Astrocyte of the spinal cord (primary cell): Measurements from ENCODE around the gene SMARCC1.

Experiments
- DNase-seq: peaks from one replicate; pipeline ENCODE4 v3.0.0; 2011; ENCODE audit warnings: low read depth, low spot score
- H3K4me3 ChIP-seq: 2 replicates; pipeline ENCODE4 v1.5.1; 2011; ENCODE audit warnings: low read depth, mild to moderate bottlenecking, low read length, moderate library complexity
- in situ Hi-C: cut with HindIII; loops from 2 replicates; pipeline ENCODE4 v1.10.0; 2017; ENCODE audit warnings: low sequenced_read_pairs
- TF ChIP-seq, protein P1 (sequence below): IDR thresholded peaks from 2 replicates; pipeline ENCODE4 v1.5.1; 2012; ENCODE audit warnings: low read depth, mild to moderate bottlenecking, low read length, inconsistent platforms

Gene SMARCC1

DNA sequence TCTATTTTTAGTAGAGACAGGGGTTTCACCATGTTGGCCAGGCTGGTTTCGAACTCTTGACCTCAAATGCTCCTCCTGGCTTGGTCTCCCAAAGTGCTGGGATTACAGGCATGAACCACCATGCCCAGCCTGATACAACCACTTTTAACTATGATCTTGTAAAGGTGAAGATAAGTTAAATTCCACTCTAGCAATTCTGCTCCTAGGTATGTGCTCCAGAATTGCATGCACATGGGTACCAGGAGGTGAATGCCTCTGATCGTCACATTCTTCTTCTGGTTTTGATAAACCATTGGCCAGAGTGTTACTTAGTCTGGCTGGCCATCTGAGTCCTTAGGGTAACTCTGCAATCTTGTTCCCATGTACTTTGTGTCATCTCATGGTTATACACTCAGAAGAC lies 225.3 kb downstream of the SMARCC1 start:
- TF ChIP-seq, protein P1, sequence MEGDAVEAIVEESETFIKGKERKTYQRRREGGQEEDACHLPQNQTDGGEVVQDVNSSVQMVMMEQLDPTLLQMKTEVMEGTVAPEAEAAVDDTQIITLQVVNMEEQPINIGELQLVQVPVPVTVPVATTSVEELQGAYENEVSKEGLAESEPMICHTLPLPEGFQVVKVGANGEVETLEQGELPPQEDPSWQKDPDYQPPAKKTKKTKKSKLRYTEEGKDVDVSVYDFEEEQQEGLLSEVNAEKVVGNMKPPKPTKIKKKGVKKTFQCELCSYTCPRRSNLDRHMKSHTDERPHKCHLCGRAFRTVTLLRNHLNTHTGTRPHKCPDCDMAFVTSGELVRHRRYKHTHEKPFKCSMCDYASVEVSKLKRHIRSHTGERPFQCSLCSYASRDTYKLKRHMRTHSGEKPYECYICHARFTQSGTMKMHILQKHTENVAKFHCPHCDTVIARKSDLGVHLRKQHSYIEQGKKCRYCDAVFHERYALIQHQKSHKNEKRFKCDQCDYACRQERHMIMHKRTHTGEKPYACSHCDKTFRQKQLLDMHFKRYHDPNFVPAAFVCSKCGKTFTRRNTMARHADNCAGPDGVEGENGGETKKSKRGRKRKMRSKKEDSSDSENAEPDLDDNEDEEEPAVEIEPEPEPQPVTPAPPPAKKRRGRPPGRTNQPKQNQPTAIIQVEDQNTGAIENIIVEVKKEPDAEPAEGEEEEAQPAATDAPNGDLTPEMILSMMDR, result no peak
- H3K4me3 ChIP-seq, result no peak overlapping the region
- in situ Hi-C loops, result no loop called here
- no peak for DNase-seq

GRCh38 chr3:47554335-47554734 lies 227.4 kb downstream of the SMARCC1 start:
- in situ Hi-C loops, result no loop called here
- H3K4me3 ChIP-seq, result no peak overlapping the region
- TF ChIP-seq, protein P1, result no peak
- no peak for DNase-seq

GRCh38 chr3:47553407-47553806 lies 228.3 kb downstream of the SMARCC1 start:
- TF ChIP-seq, protein P1, result no peak
- no peak overlapping the region for H3K4me3 ChIP-seq
- in situ Hi-C loops, result no loop called here
- DNase-seq, result no peak

DNA sequence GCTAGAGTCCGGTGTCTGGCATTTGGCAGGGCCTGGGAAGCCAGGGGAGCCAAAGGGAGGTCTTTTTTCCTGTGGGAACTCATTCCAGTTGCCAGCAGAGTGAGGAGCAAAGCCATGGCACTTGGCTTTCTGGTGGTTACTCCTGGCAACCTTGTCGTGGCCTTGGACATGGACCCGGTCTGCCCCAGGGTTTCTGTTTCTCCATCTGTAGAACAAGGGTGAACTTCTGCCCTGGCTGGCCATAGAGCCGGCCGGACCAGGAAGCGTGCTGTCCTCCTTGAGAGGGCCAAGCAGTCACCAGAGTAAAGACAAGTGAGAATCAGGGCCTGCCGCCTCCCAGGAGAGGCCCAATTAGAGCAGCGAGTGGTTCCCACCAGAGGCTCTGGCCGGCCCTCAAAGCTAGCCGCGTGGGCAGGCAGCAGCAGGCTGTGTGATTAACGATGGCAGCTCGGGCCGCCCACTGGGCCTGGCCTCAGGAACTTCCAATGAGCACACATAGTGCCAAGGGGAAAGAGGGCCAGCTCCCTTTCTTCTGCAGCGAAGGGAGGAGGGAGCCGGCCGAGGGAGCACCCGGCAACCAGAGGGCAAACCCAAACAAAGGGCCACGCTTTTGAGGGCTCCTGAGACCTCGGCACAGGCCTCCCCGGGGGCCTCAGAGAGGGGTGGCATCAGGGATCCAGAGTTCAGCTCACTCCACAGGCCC lies 239.1 kb downstream of the SMARCC1 start:
- TF ChIP-seq, protein P1, result no peak
- in situ Hi-C loops, result no loop called here
- peak; percentile 44 for DNase-seq
- no peak overlapping the region for H3K4me3 ChIP-seq

- no peak overlapping the region for H3K4me3 ChIP-seq
- in situ Hi-C loops, result no loop called here
- TF ChIP-seq, protein P1, result no peak
- no peak for DNase-seq
These were observed 240.0 kb downstream of the SMARCC1 start for GRCh38 chr3:47541583-47542108.

DNA sequence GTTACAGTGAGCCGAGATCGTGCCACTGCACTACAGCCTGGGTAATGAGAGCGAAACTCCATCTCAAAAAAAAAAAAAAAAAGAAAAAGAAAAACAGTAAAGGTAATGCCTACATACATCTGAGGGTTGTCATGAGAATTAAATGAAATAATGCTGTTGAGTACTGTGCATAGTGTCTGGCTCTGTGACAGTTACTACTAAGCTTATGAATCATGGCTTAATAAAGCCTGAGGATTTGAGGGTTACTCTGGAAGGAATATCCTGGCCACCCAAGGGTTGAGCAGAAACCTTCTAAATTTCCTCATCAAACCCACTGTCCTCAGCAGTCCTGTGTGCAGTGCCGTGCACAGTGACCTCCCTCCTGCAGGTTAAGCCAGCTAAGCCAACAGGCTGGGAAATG lies 241.4 kb downstream of the SMARCC1 start:
- no peak overlapping the region for H3K4me3 ChIP-seq
- in situ Hi-C loops, result no loop called here
- TF ChIP-seq, protein P1, result no peak
- no peak for DNase-seq
